NCI-H2081 (cell line): ENCODE data around the gene MOV10.

Experiments used
- DNase-seq, 2 experiments: peaks; one replicate each; lab custom pipeline; 2025; lab: John Stamatoyannopoulos, UW

Gene MOV10

GRCh38 chr1:112743174-112744008, 68.9 kb downstream of the MOV10 start:
- DNase-seq = no peak

GRCh38 chr1:112744009-112744578, 69.6 kb downstream of the MOV10 start:
- DNase-seq = no peak

GRCh38 chr1:112748396-112748795, 73.9 kb downstream of the MOV10 start:
- no peak for DNase-seq
